Liver (tissue), 10 donors: Measurements from ENCODE around the gene MCF2. TPM values are rescaled to one million over a fixed set of nuclear protein-coding genes. Genes with fewer than 3 reads are reported as not detected.

Experiments
- DNase-seq: peaks from one replicate; pipeline ENCODE4 v3.0.0-alpha.2; 2017; ENCODE audit warnings: low spot score
- H3K27ac ChIP-seq, 2 donors: one replicate each; pipeline ENCODE4 v1.7.0; 2013; ENCODE audit warnings: inconsistent platforms in 2 of 2, low read length in 2 of 2, control low read depth in 1 of 2, low read depth in 1 of 2, mild to moderate bottlenecking in 1 of 2
- H3K27me3 ChIP-seq, 4 donors: one replicate each; pipeline versions ENCODE4 v1.6.1 to v1.7.0; 2013; ENCODE audit warnings: low read length in 3 of 4, inconsistent platforms in 1 of 4, mild to moderate bottlenecking in 1 of 4, moderate library complexity in 1 of 4; ENCODE audit not compliant: control insufficient read depth in 4 of 4, insufficient read depth in 4 of 4
- H3K36me3 ChIP-seq, 4 donors: one replicate each; pipeline versions ENCODE4 v1.6.1 to v1.7.0; 2013; ENCODE audit warnings: low read length in 3 of 4, mild to moderate bottlenecking in 3 of 4, low read depth in 1 of 4, moderate library complexity in 1 of 4; ENCODE audit not compliant: control insufficient read depth in 4 of 4, insufficient read depth in 3 of 4
- H3K4me1 ChIP-seq, 4 donors: one replicate each; pipeline versions ENCODE4 v1.6.1 to v1.7.0; 2013; ENCODE audit warnings: low read length in 3 of 4, mild to moderate bottlenecking in 3 of 4, moderate library complexity in 1 of 4; ENCODE audit not compliant: control insufficient read depth in 4 of 4, insufficient read depth in 4 of 4
- H3K4me3 ChIP-seq, 3 donors: one replicate each; pipeline versions ENCODE4 v1.6.1 to v1.7.0; 2013; ENCODE audit warnings: low read length in 3 of 3, control low read depth in 1 of 3, low read depth in 1 of 3, mild to moderate bottlenecking in 1 of 3
- H3K9ac ChIP-seq, 2 donors: one replicate each; pipeline ENCODE4 v1.7.0; 2013; ENCODE audit warnings: low read length in 2 of 2, mild to moderate bottlenecking in 2 of 2, moderate library complexity in 2 of 2, control low read depth in 1 of 2, low read depth in 1 of 2
- H3K9me3 ChIP-seq, 4 donors: one replicate each; pipeline versions ENCODE4 v1.6.1 to v1.7.0; 2013; ENCODE audit warnings: low read length in 3 of 4; ENCODE audit not compliant: control insufficient read depth in 4 of 4
- EGR1 ChIP-seq, 2 donors: IDR thresholded peaks; 2 replicates each; pipeline ENCODE4 v1.6.1; 2016 to 2018; ENCODE audit warnings: antibody characterized with exemption in 2 of 2, low read depth in 2 of 2
- HNF4G ChIP-seq: IDR thresholded peaks from 2 replicates; pipeline ENCODE4 v1.6.1; 2016; ENCODE audit warnings: antibody characterized with exemption
- RAD21 ChIP-seq, 2 donors: IDR thresholded peaks; 2 replicates each; pipeline ENCODE4 v1.6.1; 2016; ENCODE audit warnings: antibody characterized with exemption in 2 of 2, mild to moderate bottlenecking in 2 of 2
- SP1 ChIP-seq: IDR thresholded peaks from 2 replicates; pipeline ENCODE4 v1.6.1; 2018; ENCODE audit warnings: antibody characterized with exemption, mild to moderate bottlenecking
- WGBS: extraction: QIAGEN DNeasy Blood & Tissue Kit; methylation state at CpG from one replicate; pipeline ENCODE4 v1.1.7; 2013; 5-methylcytosine and 5-hydroxymethylcytosine counted together
- polyA plus RNA-seq, 2 donors: library from polyadenylated mRNA; stranded (reverse) in 1 of 2; unstranded in 1 of 2; fragments of 200-250 nt in 1 of 2; fragments of >200 nt in 1 of 2; fragmentation: Nextera tagmentation in 1 of 2; extraction: Ambion mirVana in 1 of 2; gene quantifications; one replicate each; pipeline versions ENCODE4 v1.2.1 to v1.2.3, GENCODE V29; 2013 to 2015
- small RNA-seq: library from RNA; depleted of rRNA; stranded (forward); fragments of <200 nt; gene quantifications from one replicate; pipeline ENCODE3, GENCODE V24; 2014
- total RNA-seq, 2 donors: library from RNA; depleted of rRNA; stranded (reverse); fragments of >200 nt; gene quantifications; one replicate each; pipeline ENCODE4 v1.2.3, GENCODE V29; 2014
- donor health status: healthy.
- donor health status: healthy.
- donor health status: healthy.
- donor health status: healthy.
- donor health status: healthy.

The MCF2 gene
- total and polyA plus RNA-seq, 4 donors, result 0.03 to 0.33 (median 0.08) TPM

DNA sequence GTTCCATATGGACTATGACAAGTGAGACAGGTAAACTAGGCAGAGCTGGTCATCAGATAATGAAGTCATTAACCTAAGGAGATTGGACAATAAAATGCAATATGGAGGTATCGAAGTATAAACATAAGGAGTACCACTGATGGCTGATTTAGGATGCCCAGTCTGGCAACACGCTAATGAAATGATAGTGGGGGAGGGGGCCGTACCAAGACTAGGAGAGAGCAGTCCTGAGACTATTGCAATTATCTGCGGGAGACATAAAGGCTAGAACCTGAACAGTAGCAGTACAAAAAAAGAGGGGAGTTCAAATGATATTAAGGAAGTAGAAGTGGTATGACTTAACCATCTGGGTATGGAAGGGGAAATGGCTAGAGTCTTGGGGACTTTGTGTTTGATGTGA is 175.1 kb downstream of the MCF2 start:
- WGBS, result 45% methylated on average over 4 of the region's 4 CpGs
- Histone ChIP-seq H3K36me3 (peaks cover 0 to 6% (median 0%) of the 10 kb centered on the region in 4 donors), H3K27ac (peak overlapping the region; percentile 4 to 6), H3K4me1 (peaks cover 5 to 19% (median 18%) of the 10 kb centered on the region in 4 donors), H3K27me3 (no peaks in the 10 kb centered on the region), H3K4me3 (peak overlapping the region; percentile 44 to 76 (median 56)), H3K9ac (peak overlapping the region in 1 of 2 donors; percentile 86), H3K9me3 (no peaks in the 10 kb centered on the region)
- no peak for TF ChIP-seq RAD21 (IDR thresholded peaks at IDR 0.05)
- no peak for TF ChIP-seq HNF4G
- no peak for TF ChIP-seq EGR1 (IDR thresholded peaks at IDR 0.05; ENCODE audit: low read depth in 2 of 2)
- TF ChIP-seq SP1, result no peak
- no peak for DNase-seq

Small RNA genes within 50 kb of the gene (small RNA-seq; reads per million reads assigned to genes)
- gene RF01210, result not detected

Other genes starting within 250 kb of the MCF2 start
- 100 to 1,000 TPM in 1 of 2 donors, 10 to 100 TPM in 1; 98.4 to 584 TPM for gene F9, start 177.4 kb downstream of the MCF2 start, total RNA-seq
- 100 to 1,000 TPM; 127 to 329 TPM for gene F9, start 177.4 kb downstream of the MCF2 start, polyA plus RNA-seq
- gene ATP11C, start 224.9 kb upstream of the MCF2 start, total RNA-seq, result 10 to 100 TPM; 16.0 to 52.1 TPM
- gene ATP11C, start 224.9 kb upstream of the MCF2 start, polyA plus RNA-seq, result 10 to 100 TPM; 11.8 to 21.8 TPM